ENCODE measurements around the gene DCXR. TPM values are rescaled to one million over a fixed set of nuclear protein-coding genes. Genes with fewer than 3 reads are reported as not detected.

Gene DCXR
- total RNA-seq, 1 donor from 2014 or later = 158 TPM

GRCh38 chr17:82006468-82007227 lies 30.8 kb downstream of the DCXR start:
- H3K9me3 Mint-ChIP-seq = no peaks in the 10 kb centered on the region
- H3K27ac Mint-ChIP-seq = no peak overlapping the region
- no peaks in the 10 kb centered on the region for H3K36me3 Mint-ChIP-seq
- TF ChIP-seq, protein P1, sequence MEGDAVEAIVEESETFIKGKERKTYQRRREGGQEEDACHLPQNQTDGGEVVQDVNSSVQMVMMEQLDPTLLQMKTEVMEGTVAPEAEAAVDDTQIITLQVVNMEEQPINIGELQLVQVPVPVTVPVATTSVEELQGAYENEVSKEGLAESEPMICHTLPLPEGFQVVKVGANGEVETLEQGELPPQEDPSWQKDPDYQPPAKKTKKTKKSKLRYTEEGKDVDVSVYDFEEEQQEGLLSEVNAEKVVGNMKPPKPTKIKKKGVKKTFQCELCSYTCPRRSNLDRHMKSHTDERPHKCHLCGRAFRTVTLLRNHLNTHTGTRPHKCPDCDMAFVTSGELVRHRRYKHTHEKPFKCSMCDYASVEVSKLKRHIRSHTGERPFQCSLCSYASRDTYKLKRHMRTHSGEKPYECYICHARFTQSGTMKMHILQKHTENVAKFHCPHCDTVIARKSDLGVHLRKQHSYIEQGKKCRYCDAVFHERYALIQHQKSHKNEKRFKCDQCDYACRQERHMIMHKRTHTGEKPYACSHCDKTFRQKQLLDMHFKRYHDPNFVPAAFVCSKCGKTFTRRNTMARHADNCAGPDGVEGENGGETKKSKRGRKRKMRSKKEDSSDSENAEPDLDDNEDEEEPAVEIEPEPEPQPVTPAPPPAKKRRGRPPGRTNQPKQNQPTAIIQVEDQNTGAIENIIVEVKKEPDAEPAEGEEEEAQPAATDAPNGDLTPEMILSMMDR (conservative IDR thresholded peaks at IDR 0.05) = no peak
- no peaks in the 10 kb centered on the region for H3K27me3 Mint-ChIP-seq
- no peak overlapping the region for H3K4me3 Mint-ChIP-seq
- DNase-seq (ENCODE audit: extremely low spot score, unreplicated experiment) = no peak
- H3K4me1 Mint-ChIP-seq (ENCODE audit: unreplicated experiment) = peaks cover 9% of the 10 kb centered on the region

DNA sequence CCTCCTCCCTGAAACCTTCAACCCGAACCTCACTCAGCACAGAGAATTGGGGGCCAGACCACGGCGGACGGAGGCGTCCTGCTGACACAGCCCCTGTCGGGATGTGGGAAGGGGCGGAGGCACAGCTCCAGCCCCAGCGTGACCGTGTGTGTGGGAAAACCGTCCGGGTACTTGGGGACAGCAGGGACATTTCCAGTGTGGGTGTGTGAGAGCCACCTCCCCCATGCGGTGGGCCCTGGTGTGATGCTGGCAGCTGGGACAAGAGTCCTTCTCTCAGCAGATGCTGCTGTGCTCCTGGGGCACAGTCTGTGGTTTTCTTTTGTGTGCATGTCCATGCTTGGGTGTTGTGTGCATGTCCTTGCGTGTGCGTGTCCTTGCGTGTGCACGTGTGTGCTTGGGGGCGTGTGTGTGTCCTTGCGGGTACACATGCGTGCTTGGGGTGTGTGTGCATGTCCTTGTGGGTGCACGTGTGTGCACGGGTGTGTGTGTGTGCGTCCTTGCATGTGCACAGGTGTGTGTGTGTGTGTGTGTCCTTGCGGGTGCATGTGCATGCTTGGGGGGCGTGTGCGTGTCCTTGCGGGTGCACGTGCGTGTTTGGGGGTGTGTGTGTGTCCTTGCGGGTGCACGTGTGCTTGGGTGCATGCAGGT lies 31.7 kb downstream of the DCXR start:
- TF ChIP-seq, protein P1 (conservative IDR thresholded peaks at IDR 0.05) = no peak
- Mint-ChIP-seq H3K9me3 (no peaks in the 10 kb centered on the region), H3K4me1 (ENCODE audit: unreplicated experiment) (peaks cover 9% of the 10 kb centered on the region), H3K27me3 (no peaks in the 10 kb centered on the region), H3K36me3 (no peaks in the 10 kb centered on the region), H3K4me3 (no peak overlapping the region), H3K27ac (no peak overlapping the region)
- no peak for DNase-seq (ENCODE audit: extremely low spot score, unreplicated experiment)

- no peaks in the 10 kb centered on the region for H3K27me3 Mint-ChIP-seq
- no peaks in the 10 kb centered on the region for H3K9me3 Mint-ChIP-seq
- peaks cover 9% of the 10 kb centered on the region for H3K4me1 Mint-ChIP-seq (ENCODE audit: unreplicated experiment)
- H3K27ac Mint-ChIP-seq = no peak overlapping the region
- DNase-seq (ENCODE audit: extremely low spot score, unreplicated experiment) = no peak
- TF ChIP-seq, protein P1 (conservative IDR thresholded peaks at IDR 0.05) = no peak
- no peaks in the 10 kb centered on the region for H3K36me3 Mint-ChIP-seq
- no peak overlapping the region for H3K4me3 Mint-ChIP-seq
These were observed 32.7 kb downstream of the DCXR start for GRCh38 chr17:82004517-82005455.

GRCh38 chr17:82003411-82004381 lies 33.8 kb downstream of the DCXR start:
- peaks cover 9% of the 10 kb centered on the region for H3K4me1 Mint-ChIP-seq (ENCODE audit: unreplicated experiment)
- H3K27me3 Mint-ChIP-seq = no peaks in the 10 kb centered on the region
- no peaks in the 10 kb centered on the region for H3K9me3 Mint-ChIP-seq
- no peak overlapping the region for H3K4me3 Mint-ChIP-seq
- H3K36me3 Mint-ChIP-seq = no peaks in the 10 kb centered on the region
- no peak for DNase-seq (ENCODE audit: extremely low spot score, unreplicated experiment)
- TF ChIP-seq, protein P1 (conservative IDR thresholded peaks at IDR 0.05) = no peak
- H3K27ac Mint-ChIP-seq = no peak overlapping the region
